H1 (cell line): ENCODE results near the gene CDC14B. TPM values are rescaled to one million over a fixed set of nuclear protein-coding genes. Genes with fewer than 3 reads are reported as not detected.

ENCODE experiments used
- CTCF ChIA-PET: fragments of 300-600 bp; sonication (Branson Sonifier 250); formaldehyde crosslinking; loops from one replicate; lab custom pipeline; 2021; ENCODE audit not compliant: partially characterized antibody; lab: Charles Lee
- POLR2A ChIA-PET: fragments of 300-600 bp; sonication (Branson Sonifier 250); formaldehyde crosslinking; loops from one replicate; lab custom pipeline; 2021; ENCODE audit warnings: inconsistent platforms; ENCODE audit not compliant: partially characterized antibody; lab: Charles Lee
- DNase-seq, 2 experiments: peaks; one replicate each; pipeline versions ENCODE4 v3.0.0 to v3.0.0-alpha.2; 2010 to 2022; ENCODE audit warnings: low spot score in 2 of 2, low read depth in 1 of 2, mixed read lengths in 1 of 2
- FAIRE-seq: peaks from 2 replicates; lab custom pipeline; 2011; peaks lifted over from hg19 to GRCh38; lab: Jason Lieb, UNC
- H2AFZ ChIP-seq: 2 replicates; pipeline ENCODE4 v1.8.1; 2012; ENCODE audit warnings: low read length, inconsistent platforms
- H2AK5ac ChIP-seq: 2 replicates; pipeline ENCODE4 v1.6.1; 2013; ENCODE audit warnings: low read depth, low read length
- H2BK120ac ChIP-seq: replicated peaks from 2 replicates; pipeline ENCODE3; 2013; ENCODE audit warnings: low read depth, low read length, inconsistent platforms
- H2BK12ac ChIP-seq: 2 replicates; pipeline ENCODE4 v1.6.1; 2013; ENCODE audit warnings: low read depth, low read length
- H2BK15ac ChIP-seq: 2 replicates; pipeline ENCODE4 v1.6.1; 2013; ENCODE audit warnings: low read length
- H2BK20ac ChIP-seq: 2 replicates; pipeline ENCODE4 v1.6.1; 2013; ENCODE audit warnings: low read length
- H2BK5ac ChIP-seq: 2 replicates; pipeline ENCODE4 v1.6.1; 2013; ENCODE audit warnings: low read depth, low read length
- H3K14ac ChIP-seq: 2 replicates; pipeline ENCODE4 v1.6.1; 2013; ENCODE audit warnings: inconsistent platforms; ENCODE audit not compliant: insufficient read length
- H3K18ac ChIP-seq: 2 replicates; pipeline ENCODE4 v1.6.1; 2013; ENCODE audit warnings: low read length; ENCODE audit errors: extremely low read depth
- H3K23ac ChIP-seq: 2 replicates; pipeline ENCODE4 v1.6.1; 2013; ENCODE audit warnings: inconsistent platforms; ENCODE audit not compliant: insufficient read length
- H3K23me2 ChIP-seq: 2 replicates; pipeline ENCODE4 v1.6.1; 2013; ENCODE audit warnings: low read depth, low read length
- H3K27ac ChIP-seq: 2 replicates; pipeline ENCODE4 v1.6.1; 2011; ENCODE audit warnings: low read depth, low read length, inconsistent platforms
- H3K27me3 ChIP-seq, 4 experiments: replicated peaks in 1 of 4; 1 replicate in 1 of 4; 2 replicates in 3 of 4; pipeline versions ENCODE4 v1.6.1 to v1.8.1; 2011 to 2013; ENCODE audit warnings: low read length in 3 of 4, mild to moderate bottlenecking in 3 of 4, inconsistent platforms in 2 of 4, mixed read lengths in 2 of 4, moderate library complexity in 1 of 4; ENCODE audit not compliant: control insufficient read depth in 3 of 4, insufficient read depth in 3 of 4; ENCODE audit errors: extremely low read depth in 1 of 4
- H3K36me3 ChIP-seq, 4 experiments: 2 replicates each; pipeline versions ENCODE4 v1.6.1 to v1.8.1; 2011 to 2013; ENCODE audit warnings: mild to moderate bottlenecking in 4 of 4, low read length in 3 of 4, moderate library complexity in 2 of 4, control low read depth in 1 of 4, inconsistent platforms in 1 of 4; ENCODE audit not compliant: insufficient read depth in 4 of 4, control insufficient read depth in 2 of 4
- H3K4ac ChIP-seq: replicated peaks from 2 replicates; pipeline ENCODE3; 2013; ENCODE audit warnings: low read length, low read depth, mixed read lengths, inconsistent platforms; ENCODE audit not compliant: insufficient read length
- H3K4me1 ChIP-seq, 4 experiments: replicated peaks in 1 of 4; 1 replicate in 1 of 4; 2 replicates in 3 of 4; pipeline versions ENCODE4 v1.6.1 to v1.8.1; 2011 to 2013; ENCODE audit warnings: low read length in 3 of 4, inconsistent platforms in 2 of 4, mixed read lengths in 1 of 4; ENCODE audit not compliant: insufficient read depth in 4 of 4, control insufficient read depth in 3 of 4
- H3K4me2 ChIP-seq, 2 experiments: 2 replicates each; pipeline versions ENCODE4 v1.6.1 to v1.8.1; 2011 to 2013; ENCODE audit warnings: low read depth in 2 of 2, low read length in 2 of 2, control low read depth in 1 of 2, inconsistent platforms in 1 of 2, mild to moderate bottlenecking in 1 of 2; ENCODE audit not compliant: insufficient read depth in 1 of 2
- H3K4me3 ChIP-seq, 4 experiments: fragments of 200-600, 300-600 bp in 1 of 4; sonication (generic), shearing (Covaris generic), sonication (Bioruptor Twin) in 1 of 4; 2 replicates each; pipeline versions ENCODE4 v1.5.1 to v1.8.1; 2011 to 2016; ENCODE audit warnings: low read length in 4 of 4, low read depth in 3 of 4, control low read depth in 2 of 4, inconsistent platforms in 2 of 4, mild to moderate bottlenecking in 2 of 4, mixed read lengths in 1 of 4, moderate library complexity in 1 of 4; ENCODE audit not compliant: insufficient read depth in 2 of 4; ENCODE audit errors: extremely low read depth in 1 of 4
- H3K56ac ChIP-seq: replicated peaks from 2 replicates; pipeline ENCODE3; 2013; ENCODE audit warnings: low read depth, mild to moderate bottlenecking, mixed read lengths, low read length, inconsistent platforms; ENCODE audit not compliant: insufficient read length
- H3K79me1 ChIP-seq: 2 replicates; pipeline ENCODE4 v1.6.1; 2013; ENCODE audit warnings: low read depth, low read length, control low read depth
- H3K79me2 ChIP-seq, 2 experiments: 2 replicates each; pipeline versions ENCODE4 v1.6.1 to v1.8.1; 2012 to 2013; ENCODE audit warnings: low read length in 2 of 2, mild to moderate bottlenecking in 2 of 2, inconsistent platforms in 1 of 2; ENCODE audit not compliant: insufficient read depth in 2 of 2, control insufficient read depth in 1 of 2
- H3K9ac ChIP-seq, 4 experiments: replicated peaks in 1 of 4; 1 replicate in 1 of 4; 2 replicates in 3 of 4; pipeline versions ENCODE4 v1.6.1 to v1.8.1; 2011 to 2013; ENCODE audit warnings: low read depth in 3 of 4, low read length in 3 of 4, control low read depth in 2 of 4, mild to moderate bottlenecking in 2 of 4, moderate library complexity in 2 of 4, inconsistent platforms in 1 of 4; ENCODE audit errors: extremely low read depth in 1 of 4
- H3K9me3 ChIP-seq, 2 experiments: 2 replicates each; pipeline versions ENCODE4 v1.6.1 to v1.8.1; 2012 to 2013; ENCODE audit warnings: mild to moderate bottlenecking in 2 of 2, moderate library complexity in 2 of 2, control low read depth in 1 of 2, inconsistent platforms in 1 of 2, low read depth in 1 of 2, low read length in 1 of 2, mixed read lengths in 1 of 2; ENCODE audit not compliant: insufficient read depth in 2 of 2
- H4K20me1 ChIP-seq, 2 experiments: replicated peaks in 1 of 2; 2 replicates each; pipeline versions ENCODE3 to v1.8.1; 2011 to 2013; ENCODE audit warnings: inconsistent platforms in 2 of 2, low read length in 2 of 2, mild to moderate bottlenecking in 1 of 2; ENCODE audit not compliant: insufficient read depth in 2 of 2, control insufficient read depth in 1 of 2
- H4K5ac ChIP-seq: 2 replicates; pipeline ENCODE4 v1.6.1; 2013; ENCODE audit warnings: low read length, low read depth, mixed read lengths, inconsistent platforms; ENCODE audit not compliant: insufficient read length
- H4K8ac ChIP-seq: 2 replicates; pipeline ENCODE4 v1.8.0; 2013; ENCODE audit warnings: mild to moderate bottlenecking, moderate library complexity, low read length, inconsistent platforms; ENCODE audit not compliant: insufficient read depth; ENCODE audit errors: extremely low read depth
- H4K91ac ChIP-seq: replicated peaks from 2 replicates; pipeline ENCODE3; 2013; ENCODE audit warnings: low read length, mixed read lengths, inconsistent platforms; ENCODE audit not compliant: insufficient read length
- BACH1 ChIP-seq: IDR thresholded peaks from 2 replicates; pipeline ENCODE4 v1.6.1; 2012; ENCODE audit warnings: low read length, improper control_type of control experiment
- BCL11A ChIP-seq, 2 experiments: IDR thresholded peaks; one replicate each; pipeline ENCODE4 v1.6.1; 2011; ENCODE audit warnings: low read depth in 2 of 2, low read length in 2 of 2, mild to moderate bottlenecking in 2 of 2
- CBX5 ChIP-seq: fragments of 300-800, 300-1000 bp; sonication (generic); IDR thresholded peaks from 2 replicates; pipeline ENCODE4 v1.7.1; 2016; ENCODE audit warnings: antibody characterized with exemption, low read length, low read depth
- CREB1 ChIP-seq: IDR thresholded peaks from 2 replicates; pipeline ENCODE4 v1.6.1; 2012; ENCODE audit warnings: inconsistent platforms
- GABPA ChIP-seq: IDR thresholded peaks from 2 replicates; pipeline ENCODE4 v1.6.1; 2011; ENCODE audit warnings: mild to moderate bottlenecking, low read length, moderate library complexity, borderline replicate concordance; ENCODE audit not compliant: insufficient read depth
- GTF2F1 ChIP-seq: IDR thresholded peaks from 2 replicates; pipeline ENCODE4 v1.6.1; 2012; ENCODE audit warnings: low read depth, low read length, improper control_type of control experiment, borderline replicate concordance
- HDAC2 ChIP-seq, 2 experiments: fragments of 300-600 bp in 1 of 2; sonication (generic) in 1 of 2; IDR thresholded peaks; 2 replicates each; pipeline ENCODE4 v1.6.1; 2011 to 2012; ENCODE audit warnings: low read depth in 2 of 2, low read length in 2 of 2, mild to moderate bottlenecking in 2 of 2, moderate library complexity in 2 of 2, borderline replicate concordance in 1 of 2, inconsistent platforms in 1 of 2
- HDAC6 ChIP-seq: IDR thresholded peaks from one replicate; pipeline ENCODE4 v1.7.1; 2012; ENCODE audit warnings: low read depth, mild to moderate bottlenecking, inconsistent platforms, low read length, moderate library complexity
- PHF8 ChIP-seq: fragments of 200-600 bp; sonication (generic); conservative IDR thresholded peaks from 2 replicates; pipeline ENCODE4 v1.7.1; 2012; ENCODE audit warnings: low read depth, mild to moderate bottlenecking, inconsistent platforms, low read length, moderate library complexity
- RAD21 ChIP-seq, 2 experiments: IDR thresholded peaks in 1 of 2; conservative IDR thresholded peaks in 1 of 2; 2 replicates each; pipeline ENCODE4 v1.6.1; 2011; ENCODE audit warnings: low read depth in 2 of 2, low read length in 2 of 2, improper control_type of control experiment in 1 of 2, inconsistent platforms in 1 of 2, mild to moderate bottlenecking in 1 of 2, moderate library complexity in 1 of 2
- RBBP5 ChIP-seq: IDR thresholded peaks from 2 replicates; pipeline ENCODE4 v1.7.1; 2012; ENCODE audit warnings: low read depth, mild to moderate bottlenecking, inconsistent platforms, low read length, moderate library complexity, borderline replicate concordance
- TBP ChIP-seq: IDR thresholded peaks from 2 replicates; pipeline ENCODE4 v1.6.1; 2011; ENCODE audit warnings: low read depth, low read length, improper control_type of control experiment
- USF2 ChIP-seq: IDR thresholded peaks from 2 replicates; pipeline ENCODE4 v1.6.1; 2011; ENCODE audit warnings: low read length, improper control_type of control experiment
- ZNF274 ChIP-seq: IDR thresholded peaks from 2 replicates; pipeline ENCODE4 v1.7.0; 2012; ENCODE audit warnings: low read length, borderline replicate concordance; ENCODE audit errors: extremely low read depth
- polyA plus RNA-seq, 7 experiments: library from polyadenylated mRNA; depleted of rRNA in 3 of 7; stranded (reverse) in 5 of 7; unstranded in 2 of 7; fragments of >200 nt in 5 of 7; fragments of 200-250 nt in 2 of 7; gene quantifications; 1 replicate in 5 of 7; 2 replicates in 1 of 7; 4 replicates in 1 of 7; pipeline versions ENCODE4 v1.2.1 to v1.2.3, GENCODE V29; 2011 to 2013; ENCODE audit warnings: missing spikeins in 2 of 7, mixed read lengths in 2 of 7
- total RNA-seq: library from RNA; stranded (reverse); fragmentation: NEBNext Ultra II Directional; extraction: Animal tissue kit (Norgen Biotek cat#: 25700); gene quantifications from 2 replicates; pipeline ENCODE4 v1.2.1, GENCODE V29; 2021

CDC14B gene
- total and polyA plus RNA-seq, 2 of the 8 experiments (the other 6 are each of a cell fraction or from before 2014, with no cell fraction given), result 17.2 to 44.6 TPM

- Histone ChIP-seq H3K4me2 (no peak overlapping the region), H2BK120ac (no peak overlapping the region), H3K36me3 (no peaks in the 10 kb centered on the region), H4K20me1 (peaks cover 2 to 9% of the 10 kb centered on the region in 2 experiments), H3K18ac (no peak overlapping the region), H3K56ac (no peak overlapping the region), H3K79me1 (peaks cover 8% of the 10 kb centered on the region; the same call in 1 of the 2 replicates), H4K5ac (no peak overlapping the region), H2BK5ac (no peak overlapping the region), H3K79me2 (peaks cover 0 to 80% of the 10 kb centered on the region in 2 experiments; a peak in 2 of 4 replicates), H3K4me3 (no peak overlapping the region), H4K8ac (no peak overlapping the region), H4K91ac (no peak overlapping the region), H2AFZ (no peak overlapping the region), H3K9me3 (no peaks in the 10 kb centered on the region), H2AK5ac (no peak overlapping the region), H3K4ac (no peak overlapping the region), H3K27me3 (no peaks in the 10 kb centered on the region), H3K9ac (no peak overlapping the region), H2BK15ac (no peak overlapping the region), H3K23me2 (no peaks in the 10 kb centered on the region; the same call in 1 of the 2 replicates), H2BK12ac (no peak overlapping the region), H2BK20ac (no peak overlapping the region), H3K14ac (no peak overlapping the region), H3K23ac (no peak overlapping the region), H3K27ac (no peak overlapping the region), H3K4me1 (peaks cover 5 to 14% (median 8%) of the 10 kb centered on the region in 4 experiments)
- POLR2A ChIA-PET, result no interaction called here
- CTCF ChIA-PET, result no interaction called here
- DNase-seq (no peak), FAIRE-seq (no peak)
- TF ChIP-seq BCL11A (IDR thresholded peaks at IDR 0.05; ENCODE audit: low read depth in 2 of 2, low read length in 2 of 2), result no peak
- TF ChIP-seq RBBP5, result no peak
- TF ChIP-seq PHF8, result no peak
- no peak for TF ChIP-seq TBP
- no peak for TF ChIP-seq ZNF274
- no peak for TF ChIP-seq CREB1
- TF ChIP-seq HDAC2 (IDR thresholded peaks at IDR 0.05; ENCODE audit: borderline replicate concordance in 1 of 2, low read depth in 2 of 2, low read length in 2 of 2), result no peak
- no peak for TF ChIP-seq GTF2F1
- TF ChIP-seq RAD21 (IDR thresholded peaks at IDR 0.05 in 1 of 2, conservative IDR thresholded peaks at IDR 0.05 in 1 of 2; ENCODE audit: low read depth in 2 of 2, low read length in 2 of 2), result no peak
- TF ChIP-seq CBX5, result no peak
- TF ChIP-seq USF2, result no peak
- no peak for TF ChIP-seq BACH1
- TF ChIP-seq GABPA, result no peak
- no peak for TF ChIP-seq HDAC6
Measured at GRCh38 chr9:96609732-96610131, 9.9 kb downstream of the CDC14B start.
